GM23338 (cell line): ENCODE measurements around the gene LCE1B. TPM values are rescaled to one million over a fixed set of nuclear protein-coding genes. Genes with fewer than 3 reads are reported as not detected.
A peak's percentile ranks its signal among the peaks of the same experiment; 100 is the strongest.

ENCODE experiments used
- ATAC-seq: fragments of 200-7000 bp; cut with Tn5 transposase; 3 replicates; pipeline ENCODE4 v1.9.1; 2020
- DNase-seq: peaks from one replicate; pipeline ENCODE4 v3.0.0-alpha.2; 2015; ENCODE audit warnings: low spot score
- H2AFZ ChIP-seq: fragments of 200-600 bp; sonication (generic); 2 replicates; pipeline ENCODE4 v1.8.0; 2016; ENCODE audit warnings: antibody characterized with exemption, mild to moderate bottlenecking, moderate library complexity
- H3F3A ChIP-seq: fragments of 200-600 bp; sonication (generic); replicated peaks from 2 replicates; pipeline ENCODE4 v1.8.0; 2017; ENCODE audit warnings: antibody characterized with exemption, mixed run types, low read depth
- H3K27ac ChIP-seq: fragments of 200-600 bp; sonication (generic); 2 replicates; pipeline ENCODE4 v1.6.1; 2016; ENCODE audit warnings: low read depth
- H3K27me3 ChIP-seq: fragments of 200-600 bp; sonication (generic); 2 replicates; pipeline ENCODE4 v1.8.0; 2016; ENCODE audit warnings: mild to moderate bottlenecking, mixed run types, moderate library complexity; ENCODE audit not compliant: insufficient read depth
- H3K36me3 ChIP-seq: fragments of 200-600 bp; sonication (generic); 2 replicates; pipeline ENCODE4 v1.8.0; 2016; ENCODE audit warnings: mild to moderate bottlenecking; ENCODE audit not compliant: insufficient read depth
- H3K4me1 ChIP-seq: fragments of 200-600 bp; sonication (generic); 2 replicates; pipeline ENCODE4 v1.8.0; 2016; ENCODE audit warnings: mild to moderate bottlenecking, moderate library complexity; ENCODE audit not compliant: insufficient read depth
- H3K4me2 ChIP-seq: fragments of 200-600 bp; sonication (generic); 2 replicates; pipeline ENCODE4 v1.7.1; 2017; ENCODE audit warnings: mixed run types
- H3K4me3 ChIP-seq: fragments of 200-600 bp; sonication (generic); 2 replicates; pipeline ENCODE4 v1.6.1; 2016; ENCODE audit warnings: mixed run types
- H3K79me2 ChIP-seq: fragments of 200-600 bp; sonication (generic); replicated peaks from 2 replicates; pipeline ENCODE4 v1.8.0; 2017; ENCODE audit warnings: mild to moderate bottlenecking; ENCODE audit not compliant: insufficient read depth
- H3K9me2 ChIP-seq: fragments of 200-600 bp; sonication (generic); 2 replicates; pipeline ENCODE4 v1.8.0; 2017; ENCODE audit not compliant: insufficient read depth
- H4K20me1 ChIP-seq: fragments of 200-600 bp; sonication (generic); replicated peaks from 2 replicates; pipeline ENCODE4 v1.8.0; 2017; ENCODE audit warnings: mild to moderate bottlenecking; ENCODE audit not compliant: insufficient read depth
- H3K27ac Mint-ChIP-seq: 2 replicates; pipeline ENCODE4 v1.8.0; 2020; ENCODE audit warnings: inconsistent platforms, mild to moderate bottlenecking, moderate library complexity, mixed read lengths
- H3K27me3 Mint-ChIP-seq: 3 replicates; pipeline ENCODE4 v1.8.0; 2022; ENCODE audit warnings: low read depth, mild to moderate bottlenecking, moderate library complexity, mixed read lengths, inconsistent platforms; ENCODE audit not compliant: insufficient read depth, poor library complexity
- H3K36me3 Mint-ChIP-seq: 3 replicates; pipeline ENCODE4 v1.8.0; 2021; ENCODE audit warnings: low read depth, mild to moderate bottlenecking, inconsistent platforms, moderate library complexity, mixed read lengths
- H3K4me1 Mint-ChIP-seq: 3 replicates; pipeline ENCODE4 v1.8.0; 2020; ENCODE audit warnings: mild to moderate bottlenecking, inconsistent platforms, mixed read lengths
- H3K4me3 Mint-ChIP-seq: 3 replicates; pipeline ENCODE4 v1.8.0; 2021; ENCODE audit warnings: moderate library complexity, mild to moderate bottlenecking, inconsistent platforms, mixed read lengths
- H3K9me3 Mint-ChIP-seq: 3 replicates; pipeline ENCODE4 v1.8.0; 2020; ENCODE audit warnings: moderate library complexity, mild to moderate bottlenecking, inconsistent platforms, mixed read lengths
- CTCF ChIP-seq, 2 experiments: fragments of 200-600 bp in 1 of 2; sonication (generic) in 1 of 2; conservative IDR thresholded peaks; 2 replicates each; pipeline versions ENCODE4 v1.5.1 to v1.6.1; 2016 to 2017; ENCODE audit warnings: antibody characterized with exemption in 2 of 2, low read depth in 2 of 2, mild to moderate bottlenecking in 2 of 2, moderate library complexity in 1 of 2
- EZH2 ChIP-seq: fragments of 200-600 bp; sonication (generic); IDR thresholded peaks from one replicate; pipeline ENCODE4 v1.8.0; 2017; ENCODE audit warnings: antibody characterized with exemption, mild to moderate bottlenecking, low read depth; ENCODE audit not compliant: unreplicated experiment
- EZH2phosphoT487 ChIP-seq: fragments of 200-600 bp; sonication (generic); IDR thresholded peaks from one replicate; pipeline ENCODE4 v1.8.1; 2018; ENCODE audit warnings: antibody characterized with exemption; ENCODE audit not compliant: unreplicated experiment
- POLR2AphosphoS5 ChIP-seq: IDR thresholded peaks from 2 replicates; pipeline ENCODE4 v1.6.1; 2016; ENCODE audit warnings: antibody characterized with exemption, low read depth
- ZNF331 ChIP-seq: fragments of 250-450 bp; sonication (Bioruptor Pico); IDR thresholded peaks from 2 replicates; pipeline ENCODE4 v1.5.0; 2020; ENCODE audit warnings: low read depth, mild to moderate bottlenecking, moderate library complexity
- ZNF462 ChIP-seq: fragments of 250-450 bp; sonication (Bioruptor Pico); IDR thresholded peaks from 2 replicates; pipeline ENCODE4 v1.5.0; 2020; ENCODE audit warnings: mild to moderate bottlenecking, moderate library complexity
- polyA plus RNA-seq: library from polyadenylated mRNA; unstranded; fragments of >200 nt; fragmentation: Nextera tagmentation; extraction: Ambion mirVana; gene quantifications from 2 replicates; pipeline ENCODE4 v1.2.1, GENCODE V29; 2016
- total RNA-seq: library from RNA; depleted of rRNA; stranded (reverse); fragments of >200 nt; shearing (Covaris generic); gene quantifications from 2 replicates; pipeline ENCODE4 v1.2.3, GENCODE V29; 2014

Gene LCE1B
- total and polyA plus RNA-seq, 2 experiments from 2014 or later, result not detected

- TF ChIP-seq ZNF462 (CRISPR knock-in tag) (no peak), EZH2phosphoT487 (no peak), POLR2AphosphoS5 (no peak), ZNF331 (CRISPR knock-in tag) (no peak)
These were observed 35.4 kb upstream of the LCE1B start (continued) for GRCh38 chr1:152776361-152776760.

- H3K9me2 ChIP-seq, result peaks cover 2% of the 10 kb centered on the region; the same call in 1 of the 2 replicates
- no peaks in the 10 kb centered on the region for H3K27me3 ChIP-seq
- no peaks in the 10 kb centered on the region for H3K4me1 ChIP-seq
- no peaks in the 10 kb centered on the region for H3K36me3 ChIP-seq
- Mint-ChIP-seq H3K4me1 (no peaks in the 10 kb centered on the region), H3K4me3 (no peak overlapping the region), H3K27me3 (peaks cover 8% of the 10 kb centered on the region), H3K36me3 (no peaks in the 10 kb centered on the region), H3K9me3 (peaks cover 5% of the 10 kb centered on the region; the same call in 2 of the 3 replicates), H3K27ac (no peak overlapping the region)
- no peaks in the 10 kb centered on the region for H3K79me2 ChIP-seq
- H3K4me3 ChIP-seq, result no peak overlapping the region
- H4K20me1 ChIP-seq, result no peaks in the 10 kb centered on the region
- H3K27ac ChIP-seq, result no peak overlapping the region
- H3F3A ChIP-seq, result no peaks in the 10 kb centered on the region
- peak; percentile 81 for DNase-seq
- H2AFZ ChIP-seq, result peak overlapping the region; percentile 74; the same call in 1 of the 2 replicates
- peak; percentile 86 for ATAC-seq
- TF ChIP-seq EZH2, result no peak
- TF ChIP-seq CTCF (conservative IDR thresholded peaks at IDR 0.05; ENCODE audit: low read depth in 2 of 2), result peak; percentile 70 to 71
- no peak overlapping the region for H3K4me2 ChIP-seq
These were observed 34.1 kb upstream of the LCE1B start for GRCh38 chr1:152777510-152778137.
